ACC112 (cell line): ENCODE results near the gene TWIST2.

Source experiments
- H2AFZ ChIP-seq: fragments of 200-600 bp; sonication (generic); one replicate; pipeline ENCODE4 v1.6.0; 2017; ENCODE audit warnings: antibody characterized with exemption, low read length; ENCODE audit not compliant: unreplicated experiment
- H3K27ac ChIP-seq: fragments of 200-600 bp; sonication (generic); 2 replicates; pipeline ENCODE4 v1.5.1; 2014; ENCODE audit warnings: low read depth, mild to moderate bottlenecking, antibody characterized with exemption, low read length, moderate library complexity
- H3K27me3 ChIP-seq: fragments of 200-600 bp; sonication (generic); 2 replicates; pipeline ENCODE4 v1.6.1; 2014; ENCODE audit warnings: mild to moderate bottlenecking, antibody characterized with exemption, low read length, moderate library complexity, mixed read lengths; ENCODE audit not compliant: insufficient read depth
- H3K36me3 ChIP-seq: fragments of 200-600 bp; sonication (generic); 2 replicates; pipeline ENCODE4 v1.6.1; 2016; ENCODE audit warnings: mild to moderate bottlenecking, antibody characterized with exemption, low read length, moderate library complexity, mixed read lengths; ENCODE audit not compliant: insufficient read depth
- H3K4me1 ChIP-seq: fragments of 200-600 bp; sonication (generic); one replicate; pipeline ENCODE4 v1.6.1; 2016; ENCODE audit warnings: low read length, mixed read lengths; ENCODE audit not compliant: insufficient read depth, unreplicated experiment, control insufficient read depth
- H3K4me3 ChIP-seq: fragments of 200-600 bp; sonication (generic); 2 replicates; pipeline ENCODE4 v1.5.1; 2014; ENCODE audit warnings: mild to moderate bottlenecking, low read depth, low read length
- H3K79me2 ChIP-seq: fragments of 200-600 bp; sonication (generic); one replicate; pipeline ENCODE4 v1.6.0; 2016; ENCODE audit warnings: low read length; ENCODE audit not compliant: control insufficient read depth, unreplicated experiment, insufficient read depth

The TWIST2 gene

DNA sequence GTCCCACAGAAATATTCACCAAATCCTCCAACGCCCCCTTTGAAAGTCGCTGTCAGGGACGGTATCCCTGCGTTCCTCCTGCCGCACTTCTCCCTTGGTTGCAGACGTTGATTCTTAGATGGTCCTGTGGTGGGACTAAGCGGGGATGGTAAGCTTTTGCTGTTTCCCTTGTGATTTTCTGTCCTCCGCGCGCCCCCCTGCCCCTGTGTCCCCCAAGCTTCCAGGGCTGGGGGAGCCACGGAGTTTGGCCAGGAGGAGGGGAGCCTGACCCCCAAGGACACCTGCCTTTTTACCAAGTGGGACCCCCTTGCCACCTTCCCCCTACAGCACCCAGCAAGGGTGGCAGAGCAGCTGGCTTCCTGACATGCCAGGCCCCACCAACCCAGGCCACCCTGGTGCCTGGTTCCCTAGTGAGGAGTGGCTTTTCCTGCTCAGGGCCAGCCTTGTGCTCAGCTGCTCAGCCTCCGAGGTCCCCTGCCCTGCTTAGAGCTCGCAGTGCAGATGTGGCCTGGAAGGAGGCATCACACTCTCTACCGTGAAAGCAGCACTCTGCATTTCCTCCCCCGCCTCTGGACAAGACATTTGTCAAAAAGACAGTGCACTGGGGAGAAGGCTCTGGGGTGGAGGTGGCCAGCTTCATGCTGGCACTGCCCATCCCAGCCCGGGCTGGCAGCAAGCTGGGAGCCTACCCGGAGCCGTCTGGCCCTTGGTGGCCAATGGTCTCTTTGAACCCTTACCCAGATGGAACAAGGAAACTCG is 49.4 kb downstream of the TWIST2 start:
- Histone ChIP-seq H3K27me3 (no peaks in the 10 kb centered on the region), H3K27ac (no peak overlapping the region), H2AFZ (no peak overlapping the region), H3K36me3 (no peaks in the 10 kb centered on the region), H3K79me2 (peaks cover 33% of the 10 kb centered on the region), H3K4me3 (no peak overlapping the region), H3K4me1 (peaks cover 23% of the 10 kb centered on the region)

- no peaks in the 10 kb centered on the region for H3K27me3 ChIP-seq
- H3K79me2 ChIP-seq = peaks cover 34% of the 10 kb centered on the region
- H2AFZ ChIP-seq = no peak overlapping the region
- H3K36me3 ChIP-seq = no peaks in the 10 kb centered on the region
- peaks cover 23% of the 10 kb centered on the region for H3K4me1 ChIP-seq
- no peak overlapping the region for H3K27ac ChIP-seq
- no peak overlapping the region for H3K4me3 ChIP-seq
Measured at GRCh38 chr2:238897911-238898311, 50.0 kb downstream of the TWIST2 start.

DNA sequence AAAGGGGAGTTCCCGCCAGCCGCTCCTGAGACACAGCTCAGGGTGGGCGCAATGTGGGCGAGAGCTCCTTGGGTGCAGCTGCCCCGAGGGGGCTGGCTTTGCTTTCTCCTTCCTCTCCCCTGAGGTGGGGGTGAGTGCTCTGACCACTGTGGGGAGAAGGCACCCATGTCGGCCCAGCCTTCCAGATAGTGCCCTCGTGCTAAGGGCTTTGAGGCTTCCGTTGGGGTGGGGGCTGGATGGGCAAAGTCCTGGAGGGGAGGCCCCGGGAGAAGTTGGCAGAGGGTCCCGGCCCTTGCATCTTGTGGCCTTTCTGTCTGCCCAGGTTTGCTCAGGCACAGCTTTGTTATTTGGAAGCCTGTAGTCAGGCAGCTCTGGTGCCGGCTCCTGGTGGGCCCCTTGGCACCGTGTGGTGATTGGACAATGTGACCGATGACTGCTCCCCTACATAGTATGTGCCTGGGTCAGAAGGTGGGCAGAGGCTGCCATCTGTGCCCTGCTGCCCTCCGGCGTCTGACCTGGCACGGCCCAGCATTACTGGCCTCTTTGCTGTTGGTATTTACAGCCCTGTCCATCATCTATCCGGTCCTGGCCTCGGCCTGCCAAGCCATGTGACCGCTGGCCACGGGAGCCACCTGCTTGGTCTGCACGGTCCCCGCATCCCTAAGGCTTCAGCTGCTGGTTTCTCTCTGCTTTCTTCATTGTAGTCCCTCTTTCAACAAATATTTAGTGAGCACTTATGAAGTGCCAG is 50.8 kb downstream of the TWIST2 start:
- Histone ChIP-seq H3K4me3 (no peak overlapping the region), H3K79me2 (peaks cover 38% of the 10 kb centered on the region), H3K36me3 (no peaks in the 10 kb centered on the region), H3K27ac (no peak overlapping the region), H3K4me1 (peaks cover 23% of the 10 kb centered on the region), H2AFZ (no peak overlapping the region), H3K27me3 (no peaks in the 10 kb centered on the region)

GRCh38 chr2:238899386-238899785 is 51.5 kb downstream of the TWIST2 start:
- Histone ChIP-seq H2AFZ (no peak overlapping the region), H3K36me3 (no peaks in the 10 kb centered on the region), H3K4me3 (no peak overlapping the region), H3K27me3 (no peaks in the 10 kb centered on the region), H3K27ac (no peak overlapping the region), H3K79me2 (peaks cover 36% of the 10 kb centered on the region), H3K4me1 (peaks cover 23% of the 10 kb centered on the region)

- Histone ChIP-seq H3K4me1 (peaks cover 15% of the 10 kb centered on the region), H3K27me3 (no peaks in the 10 kb centered on the region), H3K4me3 (no peak overlapping the region), H3K79me2 (peaks cover 31% of the 10 kb centered on the region), H3K36me3 (no peaks in the 10 kb centered on the region), H2AFZ (no peak overlapping the region), H3K27ac (no peak overlapping the region)
Measured at GRCh38 chr2:238900511-238900910, 52.6 kb downstream of the TWIST2 start.

DNA sequence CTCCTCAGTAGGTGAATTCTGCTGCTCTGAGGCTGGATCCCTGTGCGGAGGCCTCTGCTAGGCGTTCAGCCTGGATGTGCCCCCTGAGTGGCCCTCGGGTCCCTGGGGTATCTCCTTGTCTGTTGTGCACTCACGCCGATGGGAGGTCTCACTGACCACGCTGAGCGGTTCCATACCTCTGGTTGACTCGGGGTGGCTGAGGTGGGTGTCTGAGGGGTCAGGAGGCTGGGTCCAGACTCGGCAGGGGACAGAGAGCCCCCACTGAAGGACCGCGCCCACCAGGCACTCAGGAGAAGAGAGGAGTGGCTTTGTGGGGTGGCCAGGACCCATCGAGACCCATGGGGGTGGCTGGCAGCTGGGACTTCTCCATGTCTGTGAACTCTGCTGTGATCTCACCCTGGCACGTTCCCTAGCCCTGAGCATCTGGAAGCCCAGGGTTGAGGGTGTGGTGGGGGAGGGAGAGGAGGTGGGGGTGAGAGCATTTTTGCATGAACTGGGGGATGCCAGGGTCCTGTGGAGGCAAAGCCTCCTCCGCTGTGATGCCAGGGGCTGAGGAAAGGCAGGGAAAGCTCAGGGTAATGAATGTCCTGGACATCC is 53.7 kb downstream of the TWIST2 start:
- Histone ChIP-seq H3K27ac (no peak overlapping the region), H3K4me1 (peaks cover 7% of the 10 kb centered on the region), H3K27me3 (no peaks in the 10 kb centered on the region), H2AFZ (no peak overlapping the region), H3K79me2 (peaks cover 27% of the 10 kb centered on the region), H3K4me3 (no peak overlapping the region), H3K36me3 (no peaks in the 10 kb centered on the region)

DNA sequence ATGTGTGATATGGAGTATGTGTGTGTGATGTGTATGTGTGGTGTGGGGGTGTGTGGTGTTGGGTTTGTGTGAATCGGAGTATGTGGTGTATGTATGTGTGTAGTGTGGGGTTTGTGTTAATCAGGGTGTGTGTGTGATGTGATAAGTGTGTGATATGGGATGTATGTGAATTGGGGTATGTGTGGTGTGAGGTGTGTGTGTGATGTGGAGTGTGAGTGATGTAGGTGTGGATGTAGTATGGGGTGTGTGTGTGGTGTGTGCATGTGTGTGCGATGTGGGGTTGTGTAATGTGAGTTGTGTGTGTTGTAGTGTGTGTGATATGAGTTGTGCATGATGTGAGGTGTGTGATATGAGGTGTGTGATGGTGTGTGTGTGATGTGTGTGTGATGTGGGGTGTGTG is 54.4 kb downstream of the TWIST2 start:
- H3K36me3 ChIP-seq = no peaks in the 10 kb centered on the region
- H3K79me2 ChIP-seq = peaks cover 25% of the 10 kb centered on the region
- no peak overlapping the region for H3K27ac ChIP-seq

DNA sequence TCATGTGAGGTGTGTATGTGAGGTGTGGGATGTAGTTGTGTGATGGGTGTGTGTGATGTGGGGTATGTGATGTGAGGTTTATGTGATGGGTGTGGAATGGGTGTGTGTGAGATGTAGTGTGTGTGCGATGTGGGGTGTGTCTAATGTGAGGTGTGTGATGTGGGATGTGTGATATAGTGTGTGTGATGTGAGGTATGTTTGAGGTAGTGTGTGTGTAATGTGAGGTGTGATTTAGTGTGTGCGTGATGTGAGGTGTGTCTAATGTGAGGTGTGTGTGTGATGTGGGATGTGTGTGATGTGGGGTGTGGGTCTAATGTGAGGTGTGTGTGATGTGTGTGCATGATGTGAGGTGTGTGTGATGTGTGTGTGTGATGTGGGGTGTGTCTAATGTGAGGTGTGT is 55.3 kb downstream of the TWIST2 start:
- H3K27ac ChIP-seq = no peak overlapping the region
- no peaks in the 10 kb centered on the region for H3K36me3 ChIP-seq
- H3K27me3 ChIP-seq = no peaks in the 10 kb centered on the region
- peaks cover 7% of the 10 kb centered on the region for H3K4me1 ChIP-seq
- no peak overlapping the region for H2AFZ ChIP-seq
- peaks cover 25% of the 10 kb centered on the region for H3K79me2 ChIP-seq
- no peak overlapping the region for H3K4me3 ChIP-seq

More for the DNA sequence above, 54.4 kb downstream of the TWIST2 start:
- Histone ChIP-seq H3K4me3 (no peak overlapping the region), H3K4me1 (peaks cover 7% of the 10 kb centered on the region), H2AFZ (no peak overlapping the region), H3K27me3 (no peaks in the 10 kb centered on the region)

GRCh38 chr2:238904177-238904576 is 56.3 kb downstream of the TWIST2 start:
- Histone ChIP-seq H2AFZ (no peak overlapping the region), H3K27me3 (no peaks in the 10 kb centered on the region), H3K4me1 (peaks cover 11% of the 10 kb centered on the region), H3K4me3 (no peak overlapping the region), H3K27ac (no peak overlapping the region), H3K79me2 (peaks cover 24% of the 10 kb centered on the region), H3K36me3 (no peaks in the 10 kb centered on the region)

DNA sequence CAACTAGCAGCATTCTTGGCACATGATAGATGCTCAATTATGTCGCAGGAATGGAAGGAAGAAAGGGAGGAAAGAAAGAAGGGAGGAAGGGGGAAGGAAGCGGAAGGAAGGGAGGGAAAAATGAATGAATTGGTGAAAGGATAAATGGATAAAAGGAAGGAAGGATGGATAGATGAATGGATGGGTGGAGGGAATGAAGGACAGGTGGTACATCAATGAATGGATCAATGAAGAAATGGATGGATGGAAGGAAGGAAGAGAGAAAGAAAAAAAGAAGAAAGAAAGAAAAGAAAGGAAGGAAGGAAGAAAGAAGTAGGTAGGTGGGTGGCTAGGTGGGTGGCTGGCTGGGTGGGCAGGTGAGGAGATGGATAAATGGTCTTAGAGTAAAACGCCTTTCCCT is 56.8 kb downstream of the TWIST2 start:
- Histone ChIP-seq H3K4me3 (no peak overlapping the region), H3K27ac (no peak overlapping the region), H2AFZ (no peak overlapping the region), H3K79me2 (peaks cover 19% of the 10 kb centered on the region), H3K36me3 (no peaks in the 10 kb centered on the region), H3K27me3 (no peaks in the 10 kb centered on the region), H3K4me1 (peaks cover 16% of the 10 kb centered on the region)
